Measurements from ENCODE around the gene TLE4.

Gene TLE4

GRCh38 chr9:79684059-79684458 lies 112.3 kb downstream of the TLE4 start:
- intact Hi-C loops (cut with DNase I), result no loop called here
- no peak for DNase-seq

DNA sequence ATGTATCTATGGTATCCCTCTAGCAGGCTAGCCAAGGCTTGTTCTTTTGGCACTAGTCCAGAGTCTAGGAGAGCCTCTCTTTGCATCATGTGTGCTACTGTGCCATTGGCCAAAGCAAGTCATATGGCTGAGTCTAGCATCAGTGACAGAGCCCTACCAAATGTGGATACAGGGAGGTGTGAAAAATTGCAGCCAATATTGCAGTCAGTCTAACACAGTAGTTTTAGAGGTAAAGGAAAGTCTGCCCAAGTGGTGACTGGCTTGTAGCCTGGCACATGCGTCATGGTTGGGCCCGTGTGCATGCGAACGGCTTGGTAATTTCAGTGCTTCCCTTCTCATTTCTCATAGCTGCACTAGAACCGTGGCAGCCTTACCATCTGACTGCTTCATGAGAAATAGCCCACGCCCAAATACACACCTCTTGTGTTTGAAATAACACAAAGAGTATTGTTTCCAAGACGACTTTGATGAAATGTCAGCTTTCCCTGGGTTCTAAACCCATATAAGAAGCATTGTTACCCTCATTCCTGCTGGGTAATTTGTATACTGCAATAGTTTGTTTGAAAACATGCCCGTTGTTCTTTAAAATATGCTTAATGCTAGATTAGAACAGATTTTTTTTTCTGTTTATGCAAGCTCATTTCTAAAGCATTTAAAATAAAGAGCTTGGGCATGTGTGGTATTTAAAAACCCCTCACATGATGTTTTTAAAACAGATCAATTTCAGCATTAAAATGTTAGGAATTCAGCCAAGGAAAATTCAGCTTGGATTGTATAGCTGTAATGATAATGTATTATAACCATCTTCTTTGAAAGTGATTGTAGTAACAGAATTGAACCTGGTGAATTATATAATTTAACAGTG lies 113.2 kb downstream of the TLE4 start:
- intact Hi-C loops (cut with DNase I), result no loop called here
- DNase-seq, result no peak

DNA sequence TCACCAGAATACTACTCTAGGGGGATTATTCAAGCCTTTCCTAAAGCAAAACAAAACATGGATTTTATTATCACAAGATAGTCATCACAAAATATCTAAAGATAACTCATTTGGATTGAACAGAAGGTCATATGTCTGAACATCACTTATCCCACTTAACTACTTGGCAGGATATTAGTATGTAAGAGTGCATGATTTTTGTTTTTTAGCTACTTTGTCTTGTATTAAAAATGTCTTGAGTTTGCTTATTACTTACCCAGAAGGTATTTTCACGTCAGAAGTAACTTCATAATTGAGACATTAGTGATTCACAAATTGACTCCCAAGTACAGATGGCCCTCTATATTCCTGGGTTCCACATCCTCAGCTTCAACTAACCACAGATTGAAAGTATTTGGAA lies 113.8 kb downstream of the TLE4 start:
- DNase-seq, result no peak
- intact Hi-C loops (cut with DNase I), result no loop called here

- intact Hi-C loops (cut with DNase I), result no loop called here
- DNase-seq, result no peak
Observed at GRCh38 chr9:79686381-79687130, 114.8 kb downstream of the TLE4 start.

- DNase-seq, result no peak
- intact Hi-C loops (cut with DNase I), result no loop called here
Observed at GRCh38 chr9:79687131-79687447, 115.3 kb downstream of the TLE4 start.

- intact Hi-C loops (cut with DNase I), result no loop called here
- DNase-seq, result no peak
Observed at GRCh38 chr9:79688363-79688762, 116.6 kb downstream of the TLE4 start.

DNA sequence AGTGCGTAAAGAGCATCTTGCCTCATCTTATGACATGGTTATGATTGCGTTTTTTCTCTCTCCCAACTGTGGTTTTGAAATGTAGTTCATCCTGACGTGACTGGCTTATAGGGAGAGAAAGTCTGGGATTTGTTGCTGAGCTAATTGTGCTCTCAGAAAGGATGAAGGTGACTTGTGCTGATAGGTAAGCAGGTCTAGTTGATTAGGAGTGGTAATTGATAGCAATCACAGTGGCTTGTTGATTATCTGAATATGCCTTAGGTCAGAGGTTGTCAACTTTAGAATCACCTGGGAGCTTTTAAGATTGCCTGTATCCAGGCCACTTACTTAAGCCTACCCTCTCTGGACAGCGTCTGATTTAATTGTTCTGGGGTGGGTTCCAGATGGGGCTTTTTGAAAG lies 117.8 kb downstream of the TLE4 start:
- intact Hi-C loops (cut with DNase I), result no loop called here

DNA sequence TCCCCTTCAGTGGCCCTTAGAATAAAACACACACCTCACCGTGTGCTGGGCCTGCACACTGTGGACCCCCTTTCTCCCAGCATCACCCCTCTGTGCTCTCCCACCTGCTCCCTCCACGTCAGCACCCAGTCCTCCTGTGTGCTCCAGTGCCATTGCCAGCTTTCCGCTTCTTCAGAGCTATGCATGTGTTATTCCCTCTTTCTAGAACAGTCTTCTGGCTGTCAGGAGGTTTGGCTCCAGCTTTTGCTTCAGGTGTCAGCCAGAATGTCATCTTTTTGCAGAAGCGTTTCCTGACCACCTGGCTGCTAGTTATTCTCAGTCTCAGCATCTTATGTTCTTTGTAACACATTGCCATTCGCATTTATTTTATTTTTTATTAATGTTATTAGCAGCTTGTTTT lies 119.7 kb downstream of the TLE4 start:
- DNase-seq, result no peak
- intact Hi-C loops (cut with DNase I), result no loop called here

More for the DNA sequence above, 117.8 kb downstream of the TLE4 start:
- DNase-seq, result no peak

DNA sequence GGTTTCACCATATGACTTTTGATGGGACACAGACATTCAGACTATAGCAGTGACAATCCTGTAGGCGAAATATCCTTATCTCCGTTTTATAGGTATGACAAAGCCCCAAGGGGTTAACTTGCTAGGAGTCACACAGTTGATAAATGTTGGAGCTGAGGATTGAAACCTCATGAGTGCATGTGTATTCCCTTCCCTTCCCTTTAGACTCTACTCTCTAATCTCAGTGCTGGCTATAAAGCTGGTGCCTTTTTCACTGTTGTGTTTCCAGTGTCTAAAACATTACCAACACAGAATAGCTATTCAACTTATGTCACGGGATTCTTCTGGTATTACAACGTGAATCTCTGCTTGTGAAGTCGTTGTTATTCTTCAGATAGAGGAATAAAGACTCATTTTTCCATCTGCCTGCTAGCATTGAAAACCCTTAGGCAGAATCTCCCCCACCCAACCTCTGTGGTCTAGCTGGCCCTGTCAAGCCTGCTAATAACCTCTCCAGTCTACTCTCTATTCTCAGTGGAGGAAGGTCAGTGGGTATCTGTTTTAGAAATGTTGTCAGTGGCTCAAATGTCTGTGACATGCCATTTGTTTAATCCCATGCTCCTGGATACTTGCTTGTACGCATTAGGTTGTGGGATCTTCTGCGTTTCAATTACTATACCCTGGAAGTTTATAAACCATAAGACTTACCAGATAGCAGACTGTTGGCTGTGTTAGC lies 121.2 kb downstream of the TLE4 start:
- intact Hi-C loops (cut with DNase I), result no loop called here
- DNase-seq, result no peak

- intact Hi-C loops (cut with DNase I), result no loop called here
Observed at GRCh38 chr9:79693750-79694149, 122.0 kb downstream of the TLE4 start.

GRCh38 chr9:79694208-79694607 lies 122.4 kb downstream of the TLE4 start:
- no peak for DNase-seq
- intact Hi-C loops (cut with DNase I), result no loop called here

More at GRCh38 chr9:79693750-79694149, 122.0 kb downstream of the TLE4 start:
- DNase-seq, result no peak

DNA sequence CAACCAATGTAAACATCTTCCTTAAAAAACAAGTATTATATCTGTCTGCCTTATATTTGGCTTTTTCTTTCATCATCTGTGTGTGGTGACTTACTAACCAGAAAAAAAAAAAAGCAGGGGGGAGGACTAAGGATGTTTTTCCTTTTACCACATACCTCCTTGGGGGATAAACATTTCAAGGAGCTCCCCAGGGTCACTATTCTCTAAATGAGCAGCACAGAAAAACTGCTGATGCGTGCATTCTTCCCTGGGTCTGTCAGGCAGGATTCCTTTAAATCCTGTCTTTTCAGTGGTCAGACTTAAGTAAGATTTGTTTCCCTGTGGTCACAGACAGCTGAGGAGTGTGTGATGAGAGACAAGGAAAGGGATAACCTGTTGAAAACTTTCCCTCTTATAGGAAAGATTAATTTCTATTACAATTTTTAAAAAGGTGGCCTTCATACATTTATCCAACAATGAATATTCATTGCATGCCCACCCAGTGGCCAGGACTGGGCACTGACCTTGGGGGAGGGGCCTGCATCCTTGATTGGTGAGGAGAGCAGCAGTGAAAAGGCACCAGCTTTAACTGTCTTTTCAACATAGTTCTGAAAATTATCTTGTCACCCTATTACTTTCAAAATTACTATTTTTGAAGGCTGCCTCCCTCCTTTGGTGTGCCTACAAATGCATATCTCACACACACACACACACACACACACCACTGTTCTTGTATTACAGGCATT lies 123.1 kb downstream of the TLE4 start:
- DNase-seq, result no peak
- intact Hi-C loops (cut with DNase I), result no loop called here

DNA sequence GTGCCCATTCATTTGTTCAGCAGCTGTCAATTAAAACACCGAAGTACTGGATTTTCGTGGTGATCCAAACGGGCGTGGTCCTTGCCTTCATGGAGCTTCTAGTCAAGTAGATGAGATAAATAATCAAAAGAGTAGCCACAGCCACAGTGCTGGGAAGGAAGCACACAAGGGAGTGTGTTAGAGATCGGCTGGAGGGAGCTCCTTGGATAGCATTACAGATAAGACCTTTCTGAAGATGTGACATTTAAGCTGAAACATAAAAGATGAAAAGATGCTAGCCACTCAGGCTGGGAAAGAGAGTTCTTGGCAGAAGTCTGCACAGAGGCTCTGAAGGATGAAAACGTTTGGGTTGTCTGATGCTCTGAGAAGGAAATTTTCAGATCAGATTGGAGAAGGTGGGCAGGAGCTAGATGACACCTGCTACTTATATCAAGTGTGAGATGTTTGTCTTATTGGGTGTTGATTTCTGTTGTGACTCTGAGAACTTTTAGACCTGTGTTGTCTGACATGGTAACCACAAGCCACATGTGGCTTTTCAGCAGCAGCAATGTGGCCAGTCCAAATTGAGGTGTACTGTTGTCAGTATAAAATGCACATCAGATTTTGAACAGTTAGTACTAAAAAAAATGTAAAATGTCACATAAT lies 123.9 kb downstream of the TLE4 start:
- intact Hi-C loops (cut with DNase I), result no loop called here
- DNase-seq, result no peak

DNA sequence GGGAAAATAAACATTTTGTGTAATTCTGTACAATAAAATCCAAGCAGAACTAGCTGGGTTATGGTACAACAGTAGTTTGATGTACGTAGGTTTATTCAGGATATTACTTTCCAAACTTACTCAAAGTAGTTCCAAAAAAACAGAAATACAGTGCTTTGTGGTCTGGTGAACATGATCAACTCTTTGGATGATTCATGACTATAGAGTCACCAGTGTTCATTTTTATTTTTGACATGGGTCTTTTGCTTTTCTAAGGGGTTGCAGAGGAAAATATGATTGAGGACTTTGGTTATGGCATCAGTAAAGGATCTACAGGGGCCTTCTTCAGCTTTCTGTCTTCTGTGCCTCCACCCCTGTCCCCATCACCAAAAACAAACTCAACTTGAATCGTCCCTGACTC lies 127.2 kb downstream of the TLE4 start:
- intact Hi-C loops (cut with DNase I), result no loop called here
- DNase-seq, result no peak

DNA sequence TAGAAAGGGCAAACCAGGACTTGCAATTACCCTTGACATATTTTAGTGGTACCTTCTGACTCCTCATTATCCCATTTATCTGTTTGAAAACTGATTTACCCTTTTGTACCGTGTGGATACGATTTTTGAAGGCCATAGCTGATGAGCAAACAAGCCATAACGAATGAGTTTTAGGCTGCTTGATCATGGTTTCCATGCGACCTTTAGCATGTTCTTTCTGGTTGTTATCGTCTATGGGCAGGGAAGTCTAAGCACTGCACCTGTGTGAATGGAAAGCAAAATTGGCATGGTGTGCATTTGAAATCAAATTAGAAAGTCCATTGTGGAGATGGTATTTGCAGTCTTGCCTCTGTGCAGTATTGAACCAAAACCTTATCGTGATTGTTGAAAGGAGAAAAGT lies 127.7 kb downstream of the TLE4 start:
- DNase-seq, result no peak
- intact Hi-C loops (cut with DNase I), result no loop called here

DNA sequence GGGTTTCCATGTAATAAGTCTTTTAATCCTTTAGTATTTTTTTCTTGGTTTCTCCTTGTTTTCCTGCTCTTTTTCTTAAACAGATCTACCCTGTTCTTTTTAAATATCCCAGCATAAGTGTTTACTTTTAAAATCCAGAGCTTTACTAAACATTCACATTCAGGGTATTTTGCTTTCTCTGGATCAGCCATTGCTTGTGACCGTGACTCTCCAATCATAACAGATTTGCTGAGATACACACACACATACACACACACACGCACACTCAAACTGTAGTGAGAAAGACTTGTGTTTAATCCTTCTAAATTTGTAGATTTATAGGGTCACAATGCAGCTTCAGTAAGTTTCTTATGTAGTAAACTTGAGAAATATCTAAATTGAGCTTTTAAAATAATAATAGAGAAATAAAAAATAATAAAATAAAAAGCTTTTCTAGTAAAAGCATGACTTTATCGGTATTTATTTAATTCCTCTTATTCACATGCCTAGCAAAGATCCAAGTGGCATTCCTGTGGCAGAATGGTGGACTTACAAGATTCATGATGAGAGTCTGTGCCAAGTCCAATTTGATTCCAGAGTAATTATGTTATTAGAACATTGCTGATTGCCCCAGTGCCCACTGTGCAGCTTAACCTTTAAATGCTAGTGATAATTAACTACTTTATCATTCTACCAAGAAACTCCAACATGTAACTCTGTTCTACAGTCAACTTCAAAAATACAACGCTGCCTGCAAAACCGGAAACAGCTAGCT lies 129.0 kb downstream of the TLE4 start:
- DNase-seq, result no peak
- intact Hi-C loops (cut with DNase I), result no loop called here

DNA sequence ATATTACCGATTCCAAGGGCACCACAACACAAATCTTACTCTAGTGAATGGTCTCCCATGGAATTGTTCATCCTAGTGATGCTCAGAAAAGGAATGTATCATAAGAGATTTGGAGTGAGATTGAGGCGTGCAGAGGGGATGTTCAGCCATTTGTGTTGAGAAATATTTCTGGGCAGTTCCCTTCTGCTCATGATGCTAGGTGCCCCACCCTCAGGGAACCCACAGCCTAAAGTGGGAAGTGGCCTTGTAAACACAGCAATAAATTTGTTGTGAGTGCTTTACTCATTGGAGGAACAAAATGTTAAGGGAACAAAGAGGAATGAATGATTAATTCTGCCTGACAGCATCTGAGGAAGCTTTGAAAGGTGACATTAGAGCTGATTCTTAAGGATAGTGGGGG lies 129.9 kb downstream of the TLE4 start:
- intact Hi-C loops (cut with DNase I), result no loop called here
- DNase-seq, result no peak

DNA sequence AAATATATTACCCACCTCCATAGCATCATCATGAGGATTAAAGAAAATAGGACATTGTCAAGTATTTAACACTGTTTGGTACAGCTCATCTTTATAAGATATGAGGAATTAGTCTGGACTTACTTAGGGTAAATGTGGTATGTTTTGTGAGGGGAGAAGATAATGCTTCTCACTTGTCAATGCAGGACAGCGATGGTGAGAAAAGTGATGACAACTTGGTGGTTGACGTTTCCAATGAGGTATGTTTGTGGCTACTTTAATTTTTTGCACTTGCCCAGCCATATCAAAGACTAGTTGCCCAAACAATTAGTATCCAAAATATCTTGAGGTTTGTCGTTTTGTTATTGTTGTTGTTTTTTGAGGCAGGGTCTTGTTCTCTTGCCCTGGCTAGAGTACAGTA lies 133.9 kb downstream of the TLE4 start:
- intact Hi-C loops (cut with DNase I), result no loop called here
- no peak for DNase-seq

- intact Hi-C loops (cut with DNase I), result no loop called here
- DNase-seq, result no peak
Observed at GRCh38 chr9:79706512-79706911, 134.7 kb downstream of the TLE4 start.

- intact Hi-C loops (cut with DNase I), result no loop called here
Observed at GRCh38 chr9:79707589-79707988, 135.8 kb downstream of the TLE4 start.

More at GRCh38 chr9:79707589-79707988, 135.8 kb downstream of the TLE4 start:
- no peak for DNase-seq
